ENCODE data around the gene GLIPR1.
"Not testable (repeated sequence)": the region's sequence is repeated elsewhere in the genome, so short reads cannot be mapped to it uniquely, and the experiment has no call there.

GLIPR1 gene

GRCh38 chr12:75481774-75482173 is 1.2 kb downstream of the GLIPR1 start:
- intact Hi-C loops (cut with micrococcal nuclease): loop anchor here (1.0 to 2.0 kb wide), 3 partner anchors 9 to 91 kb away; partner anchors contain the start of genes GLIPR1L2 and KRR1
- H3K4me3 Mint-ChIP-seq: peak overlapping the region; percentile 84
- H3K9me3 Mint-ChIP-seq: no peaks in the 10 kb centered on the region
- no peaks in the 10 kb centered on the region for H3K27me3 Mint-ChIP-seq
- peak overlapping the region; percentile 88 for H3K27ac Mint-ChIP-seq
- H3K36me3 Mint-ChIP-seq (ENCODE audit: low read depth): peaks cover 37% of the 10 kb centered on the region
- H3K4me1 Mint-ChIP-seq (ENCODE audit: low read depth): peaks cover 45% of the 10 kb centered on the region

GRCh38 chr12:75482646-75483045 is 2.1 kb downstream of the GLIPR1 start:
- H3K27me3 Mint-ChIP-seq: no peaks in the 10 kb centered on the region
- intact Hi-C loops (cut with micrococcal nuclease): no loop called here
- H3K4me3 Mint-ChIP-seq: peak overlapping the region; percentile 84
- H3K36me3 Mint-ChIP-seq (ENCODE audit: low read depth): peaks cover 46% of the 10 kb centered on the region
- peak overlapping the region; percentile 88 for H3K27ac Mint-ChIP-seq
- no peaks in the 10 kb centered on the region for H3K9me3 Mint-ChIP-seq
- peaks cover 42% of the 10 kb centered on the region for H3K4me1 Mint-ChIP-seq (ENCODE audit: low read depth)

- Mint-ChIP-seq H3K27ac (peak overlapping the region; percentile 88), H3K9me3 (no peaks in the 10 kb centered on the region), H3K4me1 (ENCODE audit: low read depth) (peaks cover 50% of the 10 kb centered on the region), H3K27me3 (no peaks in the 10 kb centered on the region), H3K4me3 (peak overlapping the region; percentile 72), H3K36me3 (ENCODE audit: low read depth) (peaks cover 53% of the 10 kb centered on the region)
- intact Hi-C loops (cut with micrococcal nuclease): no loop called here
Measured at GRCh38 chr12:75483431-75483830, 2.9 kb downstream of the GLIPR1 start.

- H3K27me3 Mint-ChIP-seq; intact Hi-C loops (cut with micrococcal nuclease); H3K9me3 Mint-ChIP-seq: not testable (repeated sequence)
- H3K4me3 Mint-ChIP-seq: peak overlapping the region; percentile 34
- peaks cover 64% of the 10 kb centered on the region for H3K36me3 Mint-ChIP-seq (ENCODE audit: low read depth)
- peak overlapping the region; percentile 88 for H3K27ac Mint-ChIP-seq
- peaks cover 47% of the 10 kb centered on the region for H3K4me1 Mint-ChIP-seq (ENCODE audit: low read depth)
Measured at GRCh38 chr12:75484450-75484849, 3.9 kb downstream of the GLIPR1 start.

GRCh38 chr12:75487308-75487707 is 6.8 kb downstream of the GLIPR1 start:
- intact Hi-C loops (cut with micrococcal nuclease): no loop called here
- Mint-ChIP-seq H3K27me3 (no peaks in the 10 kb centered on the region), H3K4me3 (no peak overlapping the region), H3K9me3 (no peaks in the 10 kb centered on the region), H3K36me3 (ENCODE audit: low read depth) (peaks cover 77% of the 10 kb centered on the region), H3K4me1 (ENCODE audit: low read depth) (peaks cover 50% of the 10 kb centered on the region), H3K27ac (no peak overlapping the region)

- intact Hi-C loops (cut with micrococcal nuclease): loop anchor here (1.0 to 2.0 kb wide), 2 partner anchors 51 to 98 kb away; partner anchors contain the start of gene GLIPR1L2
Measured at GRCh38 chr12:75488553-75488952, 8.0 kb downstream of the GLIPR1 start.

GRCh38 chr12:75489187-75489586 is 8.6 kb downstream of the GLIPR1 start:
- Mint-ChIP-seq H3K4me1 (ENCODE audit: low read depth) (peaks cover 50% of the 10 kb centered on the region), H3K9me3 (no peaks in the 10 kb centered on the region), H3K27ac (peak overlapping the region; percentile 16), H3K36me3 (ENCODE audit: low read depth) (peaks cover 82% of the 10 kb centered on the region), H3K27me3 (no peaks in the 10 kb centered on the region), H3K4me3 (no peak overlapping the region)
- intact Hi-C loops (cut with micrococcal nuclease): loop anchor here (2.0 kb wide), 1 partner anchor 98 kb away; the partner anchor contains the start of gene GLIPR1L2

More at GRCh38 chr12:75488553-75488952, 8.0 kb downstream of the GLIPR1 start:
- H3K27me3 Mint-ChIP-seq: no peaks in the 10 kb centered on the region
- H3K4me3 Mint-ChIP-seq: no peak overlapping the region
- H3K9me3 Mint-ChIP-seq: no peaks in the 10 kb centered on the region
- H3K4me1 Mint-ChIP-seq (ENCODE audit: low read depth): peaks cover 54% of the 10 kb centered on the region
- peaks cover 82% of the 10 kb centered on the region for H3K36me3 Mint-ChIP-seq (ENCODE audit: low read depth)
- H3K27ac Mint-ChIP-seq: no peak overlapping the region

- peaks cover 44% of the 10 kb centered on the region for H3K4me1 Mint-ChIP-seq (ENCODE audit: low read depth)
- H3K27me3 Mint-ChIP-seq: no peaks in the 10 kb centered on the region
- peaks cover 81% of the 10 kb centered on the region for H3K36me3 Mint-ChIP-seq (ENCODE audit: low read depth)
- intact Hi-C loops (cut with micrococcal nuclease): loop anchor here (2.0 kb wide), 1 partner anchor 99 kb away; the partner anchor contains the start of gene GLIPR1L2
- H3K4me3 Mint-ChIP-seq: no peak overlapping the region
- H3K27ac Mint-ChIP-seq: peak overlapping the region; percentile 16
- H3K9me3 Mint-ChIP-seq: no peaks in the 10 kb centered on the region
Measured at GRCh38 chr12:75489613-75490210, 9.2 kb downstream of the GLIPR1 start.

- H3K36me3 Mint-ChIP-seq (ENCODE audit: low read depth): peaks cover 90% of the 10 kb centered on the region
- H3K27me3 Mint-ChIP-seq: no peaks in the 10 kb centered on the region
- no peak overlapping the region for H3K4me3 Mint-ChIP-seq
- intact Hi-C loops (cut with micrococcal nuclease): no loop called here
- H3K9me3 Mint-ChIP-seq: no peaks in the 10 kb centered on the region
- no peak overlapping the region for H3K27ac Mint-ChIP-seq
- H3K4me1 Mint-ChIP-seq (ENCODE audit: low read depth): peaks cover 44% of the 10 kb centered on the region
Measured at GRCh38 chr12:75491169-75491568, 10.6 kb downstream of the GLIPR1 start.

GRCh38 chr12:75503459-75503858 is 22.9 kb downstream of the GLIPR1 start:
- H3K36me3 Mint-ChIP-seq (ENCODE audit: low read depth): peaks cover 52% of the 10 kb centered on the region
- H3K9me3 Mint-ChIP-seq: no peaks in the 10 kb centered on the region
- no peaks in the 10 kb centered on the region for H3K4me1 Mint-ChIP-seq (ENCODE audit: low read depth)
- no peaks in the 10 kb centered on the region for H3K27me3 Mint-ChIP-seq
- no peak overlapping the region for H3K27ac Mint-ChIP-seq
- intact Hi-C loops (cut with micrococcal nuclease): no loop called here
- H3K4me3 Mint-ChIP-seq: no peak overlapping the region

GRCh38 chr12:75503866-75504265 is 23.3 kb downstream of the GLIPR1 start:
- no peaks in the 10 kb centered on the region for H3K27me3 Mint-ChIP-seq
- no peak overlapping the region for H3K4me3 Mint-ChIP-seq
- H3K9me3 Mint-ChIP-seq: no peaks in the 10 kb centered on the region
- intact Hi-C loops (cut with micrococcal nuclease): loop anchor here (2.0 kb wide), 1 partner anchor 169 kb away; the partner anchor contains the start of gene GLIPR1L1
- H3K27ac Mint-ChIP-seq: no peak overlapping the region
- H3K4me1 Mint-ChIP-seq (ENCODE audit: low read depth): no peaks in the 10 kb centered on the region
- peaks cover 50% of the 10 kb centered on the region for H3K36me3 Mint-ChIP-seq (ENCODE audit: low read depth)

GRCh38 chr12:75505706-75506312 is 25.3 kb downstream of the GLIPR1 start:
- no peaks in the 10 kb centered on the region for H3K27me3 Mint-ChIP-seq
- intact Hi-C loops (cut with micrococcal nuclease): loop anchor here (2.0 kb wide), 1 partner anchor 171 kb away; the partner anchor contains the start of gene GLIPR1L1
- H3K4me3 Mint-ChIP-seq: no peak overlapping the region
- peaks cover 10% of the 10 kb centered on the region for H3K4me1 Mint-ChIP-seq (ENCODE audit: low read depth)
- H3K36me3 Mint-ChIP-seq (ENCODE audit: low read depth): peaks cover 32% of the 10 kb centered on the region
- no peak overlapping the region for H3K27ac Mint-ChIP-seq
- no peaks in the 10 kb centered on the region for H3K9me3 Mint-ChIP-seq

GRCh38 chr12:75507086-75507485 is 26.5 kb downstream of the GLIPR1 start:
- H3K4me1 Mint-ChIP-seq (ENCODE audit: low read depth): peaks cover 15% of the 10 kb centered on the region
- H3K4me3 Mint-ChIP-seq: no peak overlapping the region
- peaks cover 35% of the 10 kb centered on the region for H3K36me3 Mint-ChIP-seq (ENCODE audit: low read depth)
- H3K9me3 Mint-ChIP-seq: no peaks in the 10 kb centered on the region
- intact Hi-C loops (cut with micrococcal nuclease): no loop called here
- H3K27ac Mint-ChIP-seq: no peak overlapping the region
- H3K27me3 Mint-ChIP-seq: no peaks in the 10 kb centered on the region

GRCh38 chr12:75508159-75508558 is 27.6 kb downstream of the GLIPR1 start:
- intact Hi-C loops (cut with micrococcal nuclease): no loop called here
- Mint-ChIP-seq H3K27ac (no peak overlapping the region), H3K4me1 (ENCODE audit: low read depth) (peaks cover 15% of the 10 kb centered on the region), H3K9me3 (no peaks in the 10 kb centered on the region), H3K27me3 (no peaks in the 10 kb centered on the region), H3K36me3 (ENCODE audit: low read depth) (peaks cover 35% of the 10 kb centered on the region), H3K4me3 (no peak overlapping the region)
